SW 1271 (cell line): ENCODE data around the gene KMT5B.
"Not testable (repeated sequence)": the region's sequence is repeated elsewhere in the genome, so short reads cannot be mapped to it uniquely, and the experiment has no call there.

Experiments used
- DNase-seq, 2 experiments: peaks; one replicate each; lab custom pipeline; 2025; lab: John Stamatoyannopoulos, UW

KMT5B gene

GRCh38 chr11:68213135-68213515 is at the start of gene KMT5B:
Gene KMT5B (minus strand): TSS chr11:68213296. CDS start chr11:68190076, 23,220 bp downstream.
- peak in 1 of 2 experiments; percentile 47 for DNase-seq

GRCh38 chr11:68262544-68262827 is 49.4 kb upstream of the KMT5B start:
- no peak for DNase-seq

- DNase-seq, result no peak
These were observed 48.9 kb upstream of the KMT5B start for GRCh38 chr11:68261749-68262543.

- DNase-seq, result no peak
These were observed 47.9 kb upstream of the KMT5B start for GRCh38 chr11:68261006-68261405.

GRCh38 chr11:68260484-68260883 is 47.4 kb upstream of the KMT5B start:
- DNase-seq, result no peak

GRCh38 chr11:68259122-68259959 is 46.2 kb upstream of the KMT5B start:
- no peak for DNase-seq

- DNase-seq, result no peak
These were observed 45.3 kb upstream of the KMT5B start for GRCh38 chr11:68258363-68258765.

- DNase-seq, result peak; percentile 72 to 86
These were observed 44.6 kb upstream of the KMT5B start for GRCh38 chr11:68257477-68258362.

GRCh38 chr11:68256331-68256741 is 43.2 kb upstream of the KMT5B start:
- DNase-seq, result no peak

- no peak for DNase-seq
These were observed 42.4 kb upstream of the KMT5B start for GRCh38 chr11:68255526-68255925.

- DNase-seq, result no peak
These were observed 41.3 kb upstream of the KMT5B start for GRCh38 chr11:68254421-68254820.

GRCh38 chr11:68251765-68252164 is 38.7 kb upstream of the KMT5B start:
- no peak for DNase-seq

- DNase-seq, result not testable (repeated sequence)
These were observed 31.8 kb upstream of the KMT5B start for GRCh38 chr11:68244912-68245311.

GRCh38 chr11:68243847-68244246 is 30.8 kb upstream of the KMT5B start:
- DNase-seq, result not testable (repeated sequence)

- DNase-seq, result no peak
These were observed 29.5 kb upstream of the KMT5B start for GRCh38 chr11:68242616-68243015.

- DNase-seq, result no peak
These were observed 18.5 kb upstream of the KMT5B start for GRCh38 chr11:68231621-68232020.

GRCh38 chr11:68229601-68230000 is 16.5 kb upstream of the KMT5B start:
- no peak for DNase-seq

GRCh38 chr11:68226421-68226820 is 13.3 kb upstream of the KMT5B start:
- DNase-seq, result no peak

- DNase-seq, result no peak
These were observed 11.5 kb upstream of the KMT5B start for GRCh38 chr11:68224606-68225005.

GRCh38 chr11:68223275-68223674 is 10.2 kb upstream of the KMT5B start:
- no peak for DNase-seq

- DNase-seq, result no peak
These were observed 8.3 kb upstream of the KMT5B start for GRCh38 chr11:68221406-68221805.
